ENCODE data around the gene GLI2. TPM values are rescaled to one million over a fixed set of nuclear protein-coding genes. Genes with fewer than 3 reads are reported as not detected.

The GLI2 gene
- total and polyA plus RNA-seq, 2 experiments from 2014 or later = 53.6 to 57.0 TPM

DNA sequence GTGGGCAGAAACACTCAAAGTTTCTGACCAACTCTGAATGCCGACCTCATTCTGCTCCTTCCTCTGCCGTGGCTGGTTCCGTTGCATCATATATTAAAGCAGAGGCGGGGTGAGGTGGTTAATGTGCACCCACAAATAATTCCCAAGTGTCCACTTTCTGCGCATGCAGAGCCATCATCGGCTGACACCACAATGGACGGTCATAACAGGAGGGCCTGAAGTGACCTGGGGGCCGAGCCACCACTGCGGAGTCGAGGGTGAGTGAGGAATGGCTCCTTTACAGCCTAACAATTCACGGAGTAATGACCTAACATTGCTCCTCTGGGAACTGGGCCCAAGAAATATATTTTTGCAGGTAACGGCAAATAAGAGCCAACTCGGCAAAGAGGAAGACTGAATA lies 32.9 kb upstream of the GLI2 start (continued):
- TF ChIP-seq, protein P1, sequence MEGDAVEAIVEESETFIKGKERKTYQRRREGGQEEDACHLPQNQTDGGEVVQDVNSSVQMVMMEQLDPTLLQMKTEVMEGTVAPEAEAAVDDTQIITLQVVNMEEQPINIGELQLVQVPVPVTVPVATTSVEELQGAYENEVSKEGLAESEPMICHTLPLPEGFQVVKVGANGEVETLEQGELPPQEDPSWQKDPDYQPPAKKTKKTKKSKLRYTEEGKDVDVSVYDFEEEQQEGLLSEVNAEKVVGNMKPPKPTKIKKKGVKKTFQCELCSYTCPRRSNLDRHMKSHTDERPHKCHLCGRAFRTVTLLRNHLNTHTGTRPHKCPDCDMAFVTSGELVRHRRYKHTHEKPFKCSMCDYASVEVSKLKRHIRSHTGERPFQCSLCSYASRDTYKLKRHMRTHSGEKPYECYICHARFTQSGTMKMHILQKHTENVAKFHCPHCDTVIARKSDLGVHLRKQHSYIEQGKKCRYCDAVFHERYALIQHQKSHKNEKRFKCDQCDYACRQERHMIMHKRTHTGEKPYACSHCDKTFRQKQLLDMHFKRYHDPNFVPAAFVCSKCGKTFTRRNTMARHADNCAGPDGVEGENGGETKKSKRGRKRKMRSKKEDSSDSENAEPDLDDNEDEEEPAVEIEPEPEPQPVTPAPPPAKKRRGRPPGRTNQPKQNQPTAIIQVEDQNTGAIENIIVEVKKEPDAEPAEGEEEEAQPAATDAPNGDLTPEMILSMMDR (conservative IDR thresholded peaks at IDR 0.05; ENCODE audit: low read depth in 2 of 2) = no peak
- no peak for TF ChIP-seq NANOG (IDR thresholded peaks at IDR 0.05; ENCODE audit: borderline replicate concordance)
- TF ChIP-seq CREB1 (CRISPR knock-in tag; IDR thresholded peaks at IDR 0.05; ENCODE audit: low read depth) = no peak
- TF ChIP-seq ZNF114 (CRISPR knock-in tag; IDR thresholded peaks at IDR 0.05) = no peak

DNA sequence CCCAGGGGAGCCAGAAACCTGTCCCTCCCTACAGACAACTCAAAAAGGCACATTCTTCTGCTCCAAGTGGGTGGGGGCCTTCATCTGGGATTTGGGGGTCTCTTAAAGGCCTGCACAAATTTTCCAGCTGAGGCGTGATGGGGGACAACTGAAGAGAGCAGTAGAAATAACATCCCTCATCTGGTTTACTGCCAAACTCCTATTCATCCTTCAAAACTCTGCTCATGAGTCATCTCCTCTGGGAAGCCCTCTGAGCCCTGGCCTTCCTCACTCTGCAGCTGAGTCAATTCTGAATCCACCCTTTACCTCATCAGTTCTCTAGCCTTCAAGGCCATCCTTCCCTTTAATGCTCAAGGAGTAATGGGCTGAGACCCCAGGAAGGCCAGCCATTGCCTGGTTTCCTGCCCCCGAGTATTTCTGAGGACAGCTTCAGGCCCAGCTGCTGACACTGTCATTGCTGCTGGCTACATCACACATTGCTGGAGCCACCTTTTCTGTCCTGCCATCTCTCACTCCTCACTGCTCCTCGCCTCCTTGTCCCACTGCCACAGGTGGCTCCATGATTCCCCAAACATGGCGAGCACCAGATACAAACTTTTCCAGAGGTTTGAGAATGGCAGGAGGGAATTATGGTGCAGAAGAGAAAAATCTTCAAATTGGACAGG lies 32.2 kb upstream of the GLI2 start:
- Histone ChIP-seq H3F3A (replicated peaks; ENCODE audit: low read depth) (0 out of 2 replicates have a peak, but pooled peaks cover 8% of the 10 kb centered on the region), H3K27ac (ENCODE audit: low read depth) (no peak overlapping the region), H4K20me1 (replicated peaks; ENCODE audit: insufficient read depth) (no peaks in the 10 kb centered on the region), H3K36me3 (ENCODE audit: insufficient read depth) (no peaks in the 10 kb centered on the region), H3K4me2 (no peak overlapping the region), H3K27me3 (ENCODE audit: insufficient read depth) (peaks cover 16% of the 10 kb centered on the region; the same call in 1 of the 2 replicates), H3K4me1 (ENCODE audit: insufficient read depth) (peaks cover 47% of the 10 kb centered on the region), H2AFZ (no peak overlapping the region), H3K9me2 (ENCODE audit: insufficient read depth) (no peaks in the 10 kb centered on the region), H3K4me3 (no peak overlapping the region), H3K79me2 (replicated peaks; ENCODE audit: insufficient read depth) (no peaks in the 10 kb centered on the region)
- DNase-seq (ENCODE audit: low spot score) (no peak), ATAC-seq (no peak)
- Mint-ChIP-seq H3K4me3 (no peak overlapping the region), H3K27me3 (ENCODE audit: insufficient read depth, low read depth, poor library complexity) (peaks cover 26% of the 10 kb centered on the region), H3K4me1 (peaks cover 68% of the 10 kb centered on the region), H3K9me3 (no peaks in the 10 kb centered on the region), H3K36me3 (ENCODE audit: low read depth) (no peaks in the 10 kb centered on the region), H3K27ac (no peak overlapping the region)
- TF ChIP-seq ETS1 (IDR thresholded peaks at IDR 0.05) (no peak), STAT1 (IDR thresholded peaks at IDR 0.05; ENCODE audit: unreplicated experiment) (no peak), ZNF114 (CRISPR knock-in tag; IDR thresholded peaks at IDR 0.05) (no peak), NANOG (IDR thresholded peaks at IDR 0.05; ENCODE audit: borderline replicate concordance) (no peak), EZH2phosphoT487 (IDR thresholded peaks at IDR 0.05; ENCODE audit: unreplicated experiment) (no peak), ZNF331 (CRISPR knock-in tag; IDR thresholded peaks at IDR 0.05; ENCODE audit: low read depth) (no peak)
- TF ChIP-seq, protein P1 (conservative IDR thresholded peaks at IDR 0.05; ENCODE audit: low read depth in 2 of 2) = no peak
- TF ChIP-seq, protein P2, sequence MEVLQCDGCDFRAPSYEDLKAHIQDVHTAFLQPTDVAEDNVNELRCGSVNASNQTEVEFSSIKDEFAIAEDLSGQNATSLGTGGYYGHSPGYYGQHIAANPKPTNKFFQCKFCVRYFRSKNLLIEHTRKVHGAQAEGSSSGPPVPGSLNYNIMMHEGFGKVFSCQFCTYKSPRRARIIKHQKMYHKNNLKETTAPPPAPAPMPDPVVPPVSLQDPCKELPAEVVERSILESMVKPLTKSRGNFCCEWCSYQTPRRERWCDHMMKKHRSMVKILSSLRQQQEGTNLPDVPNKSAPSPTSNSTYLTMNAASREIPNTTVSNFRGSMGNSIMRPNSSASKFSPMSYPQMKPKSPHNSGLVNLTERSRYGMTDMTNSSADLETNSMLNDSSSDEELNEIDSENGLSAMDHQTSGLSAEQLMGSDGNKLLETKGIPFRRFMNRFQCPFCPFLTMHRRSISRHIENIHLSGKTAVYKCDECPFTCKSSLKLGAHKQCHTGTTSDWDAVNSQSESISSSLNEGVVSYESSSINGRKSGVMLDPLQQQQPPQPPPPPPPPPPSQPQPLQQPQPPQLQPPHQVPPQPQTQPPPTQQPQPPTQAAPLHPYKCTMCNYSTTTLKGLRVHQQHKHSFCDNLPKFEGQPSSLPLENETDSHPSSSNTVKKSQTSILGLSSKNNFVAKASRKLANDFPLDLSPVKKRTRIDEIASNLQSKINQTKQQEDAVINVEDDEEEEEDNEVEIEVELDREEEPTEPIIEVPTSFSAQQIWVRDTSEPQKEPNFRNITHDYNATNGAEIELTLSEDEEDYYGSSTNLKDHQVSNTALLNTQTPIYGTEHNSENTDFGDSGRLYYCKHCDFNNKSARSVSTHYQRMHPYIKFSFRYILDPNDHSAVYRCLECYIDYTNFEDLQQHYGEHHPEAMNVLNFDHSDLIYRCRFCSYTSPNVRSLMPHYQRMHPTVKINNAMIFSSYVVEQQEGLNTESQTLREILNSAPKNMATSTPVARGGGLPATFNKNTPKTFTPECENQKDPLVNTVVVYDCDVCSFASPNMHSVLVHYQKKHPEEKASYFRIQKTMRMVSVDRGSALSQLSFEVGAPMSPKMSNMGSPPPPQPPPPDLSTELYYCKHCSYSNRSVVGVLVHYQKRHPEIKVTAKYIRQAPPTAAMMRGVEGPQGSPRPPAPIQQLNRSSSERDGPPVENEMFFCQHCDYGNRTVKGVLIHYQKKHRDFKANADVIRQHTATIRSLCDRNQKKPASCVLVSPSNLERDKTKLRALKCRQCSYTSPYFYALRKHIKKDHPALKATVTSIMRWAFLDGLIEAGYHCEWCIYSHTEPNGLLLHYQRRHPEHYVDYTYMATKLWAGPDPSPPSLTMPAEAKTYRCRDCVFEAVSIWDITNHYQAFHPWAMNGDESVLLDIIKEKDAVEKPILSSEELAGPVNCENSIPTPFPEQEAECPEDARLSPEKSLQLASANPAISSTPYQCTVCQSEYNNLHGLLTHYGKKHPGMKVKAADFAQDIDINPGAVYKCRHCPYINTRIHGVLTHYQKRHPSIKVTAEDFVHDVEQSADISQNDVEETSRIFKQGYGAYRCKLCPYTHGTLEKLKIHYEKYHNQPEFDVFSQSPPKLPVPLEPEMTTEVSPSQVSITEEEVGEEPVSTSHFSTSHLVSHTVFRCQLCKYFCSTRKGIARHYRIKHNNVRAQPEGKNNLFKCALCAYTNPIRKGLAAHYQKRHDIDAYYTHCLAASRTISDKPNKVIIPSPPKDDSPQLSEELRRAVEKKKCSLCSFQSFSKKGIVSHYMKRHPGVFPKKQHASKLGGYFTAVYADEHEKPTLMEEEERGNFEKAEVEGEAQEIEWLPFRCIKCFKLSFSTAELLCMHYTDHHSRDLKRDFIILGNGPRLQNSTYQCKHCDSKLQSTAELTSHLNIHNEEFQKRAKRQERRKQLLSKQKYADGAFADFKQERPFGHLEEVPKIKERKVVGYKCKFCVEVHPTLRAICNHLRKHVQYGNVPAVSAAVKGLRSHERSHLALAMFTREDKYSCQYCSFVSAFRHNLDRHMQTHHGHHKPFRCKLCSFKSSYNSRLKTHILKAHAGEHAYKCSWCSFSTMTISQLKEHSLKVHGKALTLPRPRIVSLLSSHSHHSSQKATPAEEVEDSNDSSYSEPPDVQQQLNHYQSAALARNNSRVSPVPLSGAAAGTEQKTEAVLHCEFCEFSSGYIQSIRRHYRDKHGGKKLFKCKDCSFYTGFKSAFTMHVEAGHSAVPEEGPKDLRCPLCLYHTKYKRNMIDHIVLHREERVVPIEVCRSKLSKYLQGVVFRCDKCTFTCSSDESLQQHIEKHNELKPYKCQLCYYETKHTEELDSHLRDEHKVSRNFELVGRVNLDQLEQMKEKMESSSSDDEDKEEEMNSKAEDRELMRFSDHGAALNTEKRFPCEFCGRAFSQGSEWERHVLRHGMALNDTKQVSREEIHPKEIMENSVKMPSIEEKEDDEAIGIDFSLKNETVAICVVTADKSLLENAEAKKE (CRISPR knock-in tag; IDR thresholded peaks at IDR 0.05) = no peak
